ENCODE measurements around the gene GLIS1.

The GLIS1 gene

DNA sequence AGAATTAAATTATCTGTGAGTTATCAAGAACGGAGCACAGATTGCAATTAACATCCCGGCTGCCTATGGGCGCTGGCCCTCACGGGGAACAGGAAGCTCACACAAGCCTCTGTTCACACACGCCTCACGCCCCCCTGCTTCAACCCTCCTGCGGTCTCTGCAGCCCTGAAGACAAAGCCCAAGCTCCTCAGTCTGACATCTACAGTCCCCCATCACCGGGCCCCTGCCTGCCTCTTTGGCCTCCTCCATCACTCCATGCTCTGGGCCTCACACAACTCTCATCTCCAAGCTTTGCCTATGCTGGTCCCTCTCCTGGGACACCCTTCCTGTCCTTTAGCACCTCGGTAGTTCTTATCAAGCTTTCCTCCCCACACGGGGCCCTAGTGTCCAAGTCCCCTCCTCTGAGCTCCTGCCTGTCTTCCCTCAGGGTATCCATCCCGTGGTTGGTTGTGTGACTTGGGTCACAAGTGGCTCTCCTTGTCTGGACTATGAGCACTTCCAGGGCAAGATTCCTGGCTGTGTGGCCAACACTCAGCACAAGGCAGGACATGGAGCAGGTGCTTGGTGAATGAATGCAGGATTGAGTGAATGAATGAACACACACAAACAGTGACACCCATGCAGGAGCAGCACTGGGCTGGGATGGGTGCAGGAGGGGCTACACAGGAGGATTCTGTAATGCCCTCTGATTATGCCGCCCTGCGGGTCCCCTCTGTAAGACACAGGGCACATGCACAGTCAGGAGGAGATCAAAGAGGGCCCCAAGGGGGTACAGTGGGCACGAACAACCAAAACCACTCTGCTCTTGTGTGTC is 163.6 kb downstream of the GLIS1 start:
- no peak for DNase-seq

GRCh38 chr1:53574621-53575020 is 164.3 kb downstream of the GLIS1 start:
- no peak for DNase-seq

DNA sequence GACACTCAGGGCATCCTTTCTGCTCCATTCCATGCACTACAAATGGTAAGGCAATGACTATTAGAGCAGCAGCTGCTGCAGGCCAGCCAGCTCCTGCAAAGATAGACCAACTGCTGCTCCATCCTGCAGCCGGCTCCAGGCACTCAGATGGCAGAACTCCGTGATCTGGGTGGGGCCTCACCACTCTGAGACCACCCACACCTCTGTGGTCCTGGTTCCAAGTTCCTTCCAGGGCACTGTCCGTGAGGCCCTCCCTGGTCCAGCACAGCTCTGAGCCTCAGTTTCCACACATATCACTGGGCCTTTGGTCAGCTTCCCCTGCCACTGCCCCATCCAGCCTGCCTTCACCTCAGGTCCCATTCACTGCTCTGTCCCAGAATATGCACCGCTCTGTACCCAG is 165.0 kb downstream of the GLIS1 start:
- no peak for DNase-seq

DNA sequence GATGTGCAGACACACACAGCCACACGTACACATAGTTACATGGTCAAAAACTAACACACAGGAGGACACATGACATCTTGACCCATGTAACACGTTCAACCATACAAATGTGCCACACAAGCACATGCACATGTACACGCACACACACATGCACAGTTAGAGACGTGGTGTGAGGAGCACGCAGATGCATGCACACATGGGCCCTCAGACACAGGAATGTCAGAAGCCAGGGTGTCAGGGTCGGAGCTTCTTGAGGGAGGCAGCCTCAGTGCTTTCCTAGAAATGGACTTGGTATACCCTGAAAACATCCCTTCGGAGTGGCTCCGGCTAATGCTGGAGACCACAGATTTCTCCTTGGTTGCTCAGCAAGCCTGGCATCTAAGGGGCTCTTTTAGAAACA is 165.4 kb downstream of the GLIS1 start:
- DNase-seq: no peak

DNA sequence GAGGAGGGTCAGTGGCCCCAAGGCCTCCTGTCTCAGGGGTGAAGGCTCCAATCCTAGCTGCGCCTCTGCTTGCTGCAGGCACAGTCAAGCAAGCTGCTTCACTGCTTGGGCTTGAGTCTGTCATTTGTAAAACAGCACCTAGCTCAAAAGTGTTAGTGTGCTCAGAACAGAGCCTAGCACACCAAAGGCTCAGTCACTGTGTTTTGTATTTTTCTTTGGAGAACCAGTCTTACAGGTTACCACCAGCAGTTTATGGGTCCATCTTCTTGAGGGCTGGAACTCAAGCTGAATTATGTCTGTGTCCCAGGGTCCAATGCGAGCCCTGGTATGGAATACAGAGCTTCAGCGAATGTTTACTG is 166.2 kb downstream of the GLIS1 start:
- DNase-seq: no peak

- DNase-seq: no peak
Measured at GRCh38 chr1:53572065-53572814, 166.7 kb downstream of the GLIS1 start.

DNA sequence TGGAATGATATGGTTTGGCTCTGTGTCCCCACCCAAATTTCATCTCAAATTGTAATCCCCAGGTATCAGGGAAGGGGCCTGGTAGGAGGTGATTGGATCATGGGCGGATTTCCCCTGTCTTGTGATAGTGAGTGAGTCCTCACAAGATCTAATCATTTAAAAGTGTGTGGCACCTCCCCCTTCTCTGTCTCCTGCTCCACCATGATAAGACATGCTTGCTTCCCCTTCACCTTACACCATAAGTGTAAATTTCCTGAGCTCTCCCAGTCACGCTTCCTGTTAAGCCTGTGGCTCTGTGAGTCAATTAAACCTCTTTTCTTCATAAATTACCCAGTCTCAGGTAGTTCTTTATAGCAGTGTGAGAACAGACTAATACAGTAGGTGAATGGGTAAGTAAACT is 170.4 kb downstream of the GLIS1 start:
- DNase-seq: no peak

DNA sequence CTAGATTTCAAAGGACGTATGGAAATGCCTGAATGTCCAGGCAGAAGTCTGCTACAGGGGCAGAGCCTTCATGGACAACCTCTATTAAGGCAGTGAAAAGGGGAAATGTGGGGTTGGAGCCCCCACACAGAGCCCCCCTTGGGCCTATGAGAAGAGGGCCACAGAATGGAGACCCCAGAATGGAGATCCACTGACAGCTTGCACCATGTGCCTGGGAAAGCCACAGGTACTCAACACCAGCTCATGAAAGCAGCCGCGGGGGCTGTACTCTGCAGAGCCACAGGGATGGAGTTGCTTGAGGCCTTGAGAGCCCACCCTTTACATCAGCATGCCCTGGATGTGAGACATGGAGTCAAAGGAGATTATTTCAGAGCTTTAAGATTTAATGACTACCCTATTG is 171.1 kb downstream of the GLIS1 start:
- DNase-seq: no peak

- no peak for DNase-seq
Measured at GRCh38 chr1:53567450-53567849, 171.5 kb downstream of the GLIS1 start.

DNA sequence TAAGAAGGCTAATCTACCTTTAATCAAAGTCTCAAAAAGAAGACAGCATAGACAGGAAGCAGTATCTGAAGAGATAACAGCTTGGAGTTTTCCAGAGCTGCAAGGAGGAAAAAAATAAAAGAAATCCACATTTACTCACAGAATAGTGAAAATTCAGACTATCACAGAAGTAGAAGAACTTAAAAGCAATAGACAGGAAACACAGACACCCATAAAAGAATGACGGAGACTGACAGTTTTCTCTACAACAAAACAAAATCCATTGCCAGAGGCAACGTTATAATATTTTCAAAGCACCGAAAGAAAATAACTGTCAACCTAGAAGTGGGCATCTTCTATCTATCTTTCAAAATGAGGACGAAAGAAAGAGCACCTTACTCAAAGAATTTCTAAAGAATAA is 175.4 kb downstream of the GLIS1 start:
- DNase-seq: no peak

DNA sequence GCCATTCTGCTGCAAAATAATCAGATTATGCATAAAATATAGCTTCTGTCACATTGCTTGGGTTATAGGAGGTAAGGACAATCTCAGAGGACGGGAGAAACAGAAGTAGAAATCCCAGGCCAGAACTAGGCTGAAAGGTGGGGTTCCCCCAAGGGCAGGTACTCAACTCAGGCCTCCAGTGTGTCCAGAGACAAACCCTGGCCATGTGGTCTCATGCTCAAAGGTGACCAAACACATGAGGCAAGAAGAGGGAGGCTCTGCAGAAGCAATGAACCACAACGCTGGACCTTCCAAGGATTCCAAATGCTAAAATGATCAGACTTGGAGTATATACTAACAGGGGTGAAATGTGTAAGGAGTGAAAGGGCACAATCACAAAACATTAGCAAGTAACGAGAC is 176.0 kb downstream of the GLIS1 start:
- no peak for DNase-seq

DNA sequence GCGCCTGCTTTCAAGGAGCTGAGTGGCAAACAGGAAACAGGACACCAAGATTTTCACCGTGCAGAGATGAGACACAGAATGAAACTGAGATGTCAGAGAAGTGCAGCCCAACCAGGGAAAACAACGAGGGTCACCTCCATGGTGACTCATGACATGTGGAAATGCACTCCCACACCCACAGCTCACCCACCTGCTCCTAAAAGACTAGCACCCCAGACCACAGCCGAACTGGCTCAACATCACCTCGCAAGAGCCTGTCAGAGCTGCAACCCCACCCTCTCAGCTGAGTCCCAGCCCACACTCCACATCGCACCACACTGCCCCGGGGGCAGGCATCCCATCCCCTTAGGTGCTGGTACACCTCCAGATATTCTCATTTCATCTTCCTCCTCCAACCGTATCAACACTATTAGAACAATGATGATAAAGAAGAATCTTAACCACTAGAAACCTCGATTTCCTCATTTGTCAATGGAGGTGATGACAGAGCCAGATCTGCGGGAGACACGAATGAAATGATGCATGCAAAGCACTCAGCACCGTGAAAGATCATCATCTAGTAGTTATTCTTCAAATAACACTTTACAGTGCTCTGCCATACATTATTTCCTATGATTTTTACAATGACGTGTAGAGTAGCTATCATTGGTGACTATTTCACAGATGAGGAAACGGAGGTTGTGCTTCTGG is 176.5 kb downstream of the GLIS1 start:
- DNase-seq: no peak

GRCh38 chr1:53561503-53562105 is 177.4 kb downstream of the GLIS1 start:
- DNase-seq: no peak

- DNase-seq: no peak
Measured at GRCh38 chr1:53560581-53561502, 178.1 kb downstream of the GLIS1 start.

GRCh38 chr1:53559854-53560580 is 178.9 kb downstream of the GLIS1 start:
- DNase-seq: no peak

- DNase-seq: no peak
Measured at GRCh38 chr1:53559391-53559815, 179.6 kb downstream of the GLIS1 start.

- DNase-seq: no peak
Measured at GRCh38 chr1:53558739-53559315, 180.1 kb downstream of the GLIS1 start.

DNA sequence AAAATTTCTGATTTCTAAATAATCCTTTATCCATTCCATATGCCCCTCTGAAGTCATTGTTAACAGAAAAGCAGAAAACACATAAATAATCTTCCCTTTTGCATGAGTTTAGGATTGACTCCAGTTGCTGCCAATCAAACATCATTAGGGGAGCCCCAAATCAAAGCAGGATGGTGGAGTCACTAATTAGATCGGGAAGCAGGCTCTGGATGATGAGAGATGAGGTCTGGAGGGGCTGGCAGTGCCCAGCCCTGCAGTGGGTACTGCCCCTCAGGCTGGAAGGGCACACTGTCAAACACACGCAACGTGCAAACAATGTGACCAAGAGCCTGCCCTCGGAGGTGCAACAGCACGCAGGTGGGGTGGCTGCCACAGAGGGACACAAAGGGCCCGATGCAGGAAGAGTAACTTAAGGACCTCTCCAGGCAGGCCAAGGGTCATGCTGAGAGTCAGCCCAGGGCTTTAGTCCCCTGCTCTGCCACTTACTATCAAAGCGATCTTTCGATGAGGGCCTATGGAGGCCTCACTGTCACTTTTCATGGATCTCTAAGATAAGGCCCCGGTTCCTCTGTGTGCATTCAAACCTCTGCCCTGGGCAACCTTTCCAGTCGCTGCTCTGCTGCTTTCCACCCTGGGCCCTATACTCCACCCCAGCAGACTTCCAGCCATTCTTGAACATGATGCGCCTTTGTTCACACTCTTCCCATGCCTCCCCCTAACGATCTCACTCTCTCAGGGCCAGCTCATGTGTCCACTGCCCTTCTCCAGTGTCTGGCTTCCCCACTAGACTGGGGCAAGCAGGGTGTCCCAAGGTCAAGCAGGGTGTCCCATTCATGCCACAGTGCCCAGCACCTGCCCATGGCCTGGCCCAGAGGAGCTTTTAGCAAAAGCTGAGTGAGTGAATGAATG is 180.9 kb downstream of the GLIS1 start:
- DNase-seq: no peak

GRCh38 chr1:53557369-53557768 is 181.6 kb downstream of the GLIS1 start:
- no peak for DNase-seq

DNA sequence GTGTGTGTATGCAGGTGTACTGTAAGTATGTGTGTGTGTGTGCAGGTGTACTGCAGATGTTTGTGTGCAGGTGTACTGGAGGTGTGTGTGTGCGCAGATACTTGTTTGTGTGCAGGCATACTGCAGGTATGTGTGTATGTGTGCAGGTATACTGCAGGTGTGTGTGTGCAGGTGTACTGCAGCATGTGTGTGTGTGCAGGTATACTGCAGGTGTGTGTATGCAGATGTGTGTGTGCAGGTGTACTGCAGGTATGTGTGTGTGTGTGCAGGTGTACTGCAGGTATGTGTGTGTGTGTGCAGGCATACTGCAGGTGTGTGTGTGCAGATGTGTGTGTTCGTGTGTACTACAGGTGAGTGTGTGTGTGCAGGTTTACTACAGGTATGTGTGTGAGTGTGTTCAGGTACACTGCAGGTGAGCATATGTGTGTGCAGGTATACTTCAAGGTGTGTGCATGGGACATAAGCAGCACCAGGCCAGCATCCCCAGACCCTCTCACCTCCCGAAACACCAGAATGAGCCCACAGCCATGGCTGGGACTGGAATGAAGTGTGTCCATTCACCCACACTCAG is 182.2 kb downstream of the GLIS1 start:
- DNase-seq: no peak

All from activated CD4-positive, alpha-beta T cell treated with anti-CD3 and anti-CD28 coated beads for 1 hour (primary cell).